ENCODE data around the gene BOC.

Gene BOC

DNA sequence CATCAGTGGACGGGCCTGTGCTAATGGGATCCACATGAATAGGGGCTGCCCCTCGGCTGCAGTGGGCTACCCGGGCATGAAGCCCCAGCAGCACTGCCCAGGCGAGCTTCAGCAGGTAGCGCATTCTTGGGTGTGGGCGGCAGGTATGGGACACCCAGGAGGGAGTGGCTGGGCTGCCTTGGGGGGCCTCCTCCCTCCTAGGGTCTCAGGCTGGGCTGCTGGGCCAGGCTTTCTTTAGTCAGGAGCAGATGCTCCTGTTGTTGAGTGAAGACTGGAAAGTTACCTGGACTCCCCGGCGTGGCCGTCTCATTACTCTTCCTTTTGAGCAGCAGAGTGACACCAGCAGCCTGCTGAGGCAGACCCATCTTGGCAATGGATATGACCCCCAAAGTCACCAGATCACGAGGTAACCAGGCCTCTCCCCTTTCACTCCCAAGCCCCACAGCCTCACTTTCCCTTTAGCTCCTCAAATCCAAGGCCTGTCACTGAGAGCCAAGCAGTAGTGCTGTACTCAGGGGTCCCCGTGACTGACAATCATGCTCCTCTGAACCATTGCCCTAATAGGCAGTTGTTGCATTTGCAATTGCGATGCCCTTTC, 73.2 kb downstream of the BOC start:
- Mint-ChIP-seq H3K36me3 (ENCODE audit: low read depth) (no peaks in the 10 kb centered on the region), H3K4me1 (ENCODE audit: low read depth) (peaks cover 6% of the 10 kb centered on the region), H3K27me3 (no peaks in the 10 kb centered on the region), H3K4me3 (no peak overlapping the region), H3K27ac (no peak overlapping the region), H3K9me3 (no peaks in the 10 kb centered on the region)
- DNase-seq, result no peak

DNA sequence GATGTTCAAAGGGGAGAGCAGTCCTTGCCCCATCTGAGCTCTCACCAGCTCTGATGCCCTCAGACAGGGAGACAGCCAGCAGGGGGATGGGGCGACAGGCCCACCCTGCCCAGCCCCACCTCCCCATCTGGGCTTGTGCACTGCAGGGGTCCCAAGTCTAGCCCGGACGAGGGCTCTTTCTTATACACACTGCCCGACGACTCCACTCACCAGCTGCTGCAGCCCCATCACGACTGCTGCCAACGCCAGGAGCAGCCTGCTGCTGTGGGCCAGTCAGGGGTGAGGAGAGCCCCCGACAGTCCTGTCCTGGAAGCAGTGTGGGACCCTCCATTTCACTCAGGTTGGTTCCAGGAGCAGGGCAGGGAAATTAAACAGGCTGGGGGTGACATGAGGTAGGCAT, 73.9 kb downstream of the BOC start:
- no peaks in the 10 kb centered on the region for H3K36me3 Mint-ChIP-seq (ENCODE audit: low read depth)
- no peak overlapping the region for H3K27ac Mint-ChIP-seq
- no peak for DNase-seq
- H3K4me3 Mint-ChIP-seq, result no peak overlapping the region
- H3K4me1 Mint-ChIP-seq (ENCODE audit: low read depth), result peaks cover 6% of the 10 kb centered on the region
- no peaks in the 10 kb centered on the region for H3K9me3 Mint-ChIP-seq
- no peaks in the 10 kb centered on the region for H3K27me3 Mint-ChIP-seq

DNA sequence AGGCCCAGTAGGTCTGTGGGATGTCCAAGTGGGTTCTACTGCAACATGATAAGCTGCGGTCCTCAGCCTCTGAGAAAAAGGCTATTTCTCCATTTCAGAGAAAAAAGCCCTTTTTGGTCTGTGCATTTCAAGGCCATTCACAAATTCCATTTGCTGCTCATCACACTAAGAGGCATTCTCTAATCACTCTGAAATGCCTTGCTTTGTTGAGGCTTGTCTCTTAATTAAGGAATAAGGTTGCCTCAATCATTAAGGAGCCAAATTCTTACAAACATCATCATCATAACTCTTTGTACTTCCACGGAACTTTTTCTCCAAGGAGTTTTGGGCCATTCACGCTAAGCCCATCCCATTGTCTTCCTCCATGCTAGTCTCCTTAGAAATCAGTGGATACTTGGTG, 74.4 kb downstream of the BOC start:
- no peak overlapping the region for H3K27ac Mint-ChIP-seq
- H3K4me1 Mint-ChIP-seq (ENCODE audit: low read depth), result peaks cover 6% of the 10 kb centered on the region
- DNase-seq, result no peak
- H3K27me3 Mint-ChIP-seq, result no peaks in the 10 kb centered on the region
- H3K9me3 Mint-ChIP-seq, result no peaks in the 10 kb centered on the region
- no peak overlapping the region for H3K4me3 Mint-ChIP-seq
- H3K36me3 Mint-ChIP-seq (ENCODE audit: low read depth), result no peaks in the 10 kb centered on the region

DNA sequence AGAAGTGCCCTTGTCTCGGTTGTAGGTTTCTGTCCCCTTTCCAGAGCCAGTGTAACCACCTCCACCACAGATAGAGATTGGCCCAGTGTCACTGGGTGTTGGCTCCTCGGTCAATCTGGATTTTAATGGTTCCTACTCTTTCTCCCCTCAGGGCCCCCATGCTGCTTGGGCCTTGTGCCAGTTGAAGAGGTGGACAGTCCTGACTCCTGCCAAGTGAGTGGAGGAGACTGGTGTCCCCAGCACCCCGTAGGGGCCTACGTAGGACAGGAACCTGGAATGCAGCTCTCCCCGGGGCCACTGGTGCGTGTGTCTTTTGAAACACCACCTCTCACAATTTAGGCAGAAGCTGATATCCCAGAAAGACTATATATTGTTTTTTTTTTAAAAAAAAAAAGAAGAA, 75.2 kb downstream of the BOC start:
- Mint-ChIP-seq H3K27me3 (no peaks in the 10 kb centered on the region), H3K9me3 (no peaks in the 10 kb centered on the region), H3K4me1 (ENCODE audit: low read depth) (peaks cover 6% of the 10 kb centered on the region), H3K36me3 (ENCODE audit: low read depth) (no peaks in the 10 kb centered on the region), H3K4me3 (no peak overlapping the region), H3K27ac (no peak overlapping the region)
- DNase-seq, result no peak

DNA sequence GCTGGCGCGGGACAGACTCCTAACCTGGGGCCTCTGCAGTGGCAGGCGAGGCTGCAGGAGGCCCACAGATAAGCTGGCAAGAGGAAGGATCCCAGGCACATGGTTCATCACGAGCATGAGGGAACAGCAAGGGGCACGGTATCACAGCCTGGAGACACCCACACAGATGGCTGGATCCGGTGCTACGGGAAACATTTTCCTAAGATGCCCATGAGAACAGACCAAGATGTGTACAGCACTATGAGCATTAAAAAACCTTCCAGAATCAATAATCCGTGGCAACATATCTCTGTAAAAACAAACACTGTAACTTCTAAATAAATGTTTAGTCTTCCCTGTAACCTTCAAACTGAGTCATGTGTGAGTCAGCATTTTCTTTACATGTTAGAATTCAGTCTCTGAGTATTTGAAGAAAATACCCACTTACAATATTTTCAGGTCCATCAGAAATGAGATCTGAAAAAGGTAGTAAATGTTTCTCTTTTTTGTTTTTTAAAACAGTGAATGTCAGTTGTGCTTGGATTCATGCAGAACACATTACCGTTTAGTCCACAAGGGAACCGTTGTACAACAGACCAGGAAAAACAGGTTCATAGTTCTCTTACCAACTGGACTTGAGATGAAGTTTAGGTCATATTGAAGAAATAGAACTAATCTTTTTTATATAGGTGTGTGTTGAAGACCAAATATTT, 75.9 kb downstream of the BOC start:
- no peak for DNase-seq
- Mint-ChIP-seq H3K4me3 (no peak overlapping the region), H3K27ac (no peak overlapping the region), H3K9me3 (no peaks in the 10 kb centered on the region), H3K36me3 (ENCODE audit: low read depth) (no peaks in the 10 kb centered on the region), H3K4me1 (ENCODE audit: low read depth) (peaks cover 6% of the 10 kb centered on the region), H3K27me3 (no peaks in the 10 kb centered on the region)

DNA sequence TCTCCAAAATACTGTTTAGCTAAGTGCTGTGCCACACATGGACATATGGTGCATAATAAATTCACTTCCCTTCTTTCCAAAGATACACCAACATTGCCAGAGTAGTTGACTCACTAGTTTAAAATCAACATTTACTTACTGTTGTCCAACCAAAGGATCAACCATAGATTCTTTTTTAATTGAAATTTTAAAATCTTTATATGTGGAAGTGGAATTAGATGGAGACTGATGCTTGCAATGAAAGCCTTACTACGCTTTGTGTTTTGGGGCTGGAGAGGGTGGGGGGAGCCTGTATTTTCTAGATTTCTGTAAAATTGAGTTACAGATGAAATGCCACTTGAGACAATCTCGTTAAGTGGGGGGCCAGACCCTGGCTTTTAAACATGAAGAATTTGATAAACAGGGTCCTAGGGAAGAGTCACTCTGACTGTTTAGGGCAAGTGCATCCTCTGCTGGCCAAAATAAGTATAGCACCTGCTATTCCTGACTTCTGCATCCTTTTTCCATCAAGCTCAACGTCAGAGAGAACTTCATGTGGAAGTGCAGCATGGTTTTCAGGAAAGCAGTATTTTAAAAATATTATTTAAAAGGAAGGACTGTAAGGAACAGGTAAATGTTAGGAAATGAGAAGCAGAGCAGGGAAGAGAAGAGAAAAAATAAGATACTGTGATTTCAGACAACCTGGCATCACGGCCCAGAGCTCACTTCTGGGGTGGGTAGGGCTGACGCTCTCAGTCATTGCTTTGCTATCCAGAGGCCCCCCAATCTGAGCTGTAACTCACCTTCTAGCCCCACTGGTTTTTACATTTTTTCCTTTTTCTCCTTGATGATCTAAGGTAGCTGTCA, 76.7 kb downstream of the BOC start:
- Mint-ChIP-seq H3K27me3 (no peaks in the 10 kb centered on the region), H3K9me3 (no peaks in the 10 kb centered on the region), H3K36me3 (ENCODE audit: low read depth) (no peaks in the 10 kb centered on the region), H3K27ac (no peak overlapping the region), H3K4me3 (no peak overlapping the region), H3K4me1 (ENCODE audit: low read depth) (peaks cover 6% of the 10 kb centered on the region)
- DNase-seq, result no peak

DNA sequence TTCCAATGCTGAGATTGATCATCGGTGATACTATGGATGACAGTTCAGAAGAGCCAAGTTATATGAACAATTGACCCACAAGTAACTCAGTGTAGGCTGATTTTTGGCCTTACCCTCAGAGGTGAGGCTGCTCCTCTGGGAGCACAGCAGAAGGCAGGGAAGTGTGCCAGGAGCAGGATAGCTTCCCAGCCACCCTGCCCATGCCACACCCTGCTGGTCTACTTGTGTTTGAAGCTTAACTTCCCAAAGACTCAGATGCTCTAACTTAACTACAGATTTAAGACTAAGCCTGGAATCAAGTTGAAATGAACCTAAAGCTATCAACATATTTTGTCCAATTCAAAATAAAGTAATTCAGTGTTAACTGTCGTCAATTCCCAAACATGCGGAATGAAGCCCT, 77.5 kb downstream of the BOC start:
- DNase-seq, result no peak
- Mint-ChIP-seq H3K36me3 (ENCODE audit: low read depth) (no peaks in the 10 kb centered on the region), H3K27ac (no peak overlapping the region), H3K4me1 (ENCODE audit: low read depth) (peaks cover 6% of the 10 kb centered on the region), H3K9me3 (no peaks in the 10 kb centered on the region), H3K27me3 (no peaks in the 10 kb centered on the region), H3K4me3 (no peak overlapping the region)

DNA sequence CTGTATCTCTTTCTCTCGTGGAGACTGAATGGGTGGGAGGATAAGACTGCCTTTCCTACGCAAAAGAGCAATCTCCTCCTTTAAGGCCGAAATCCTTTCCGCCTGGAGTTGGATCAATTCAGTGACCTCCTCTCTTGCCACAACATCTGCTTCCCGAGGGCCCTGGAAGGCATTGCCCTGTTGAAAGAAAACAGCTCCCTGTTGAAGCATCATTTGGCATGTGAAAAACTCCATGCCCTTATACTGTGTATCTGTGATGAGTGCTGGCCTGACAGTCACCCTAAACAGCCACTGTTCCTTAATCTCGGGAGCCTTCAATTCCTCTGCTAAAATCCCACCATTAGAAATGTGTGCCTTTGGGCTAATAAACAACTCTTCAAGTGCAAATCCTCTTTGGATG, 80.2 kb downstream of the BOC start:
- peaks cover 6% of the 10 kb centered on the region for H3K4me1 Mint-ChIP-seq (ENCODE audit: low read depth)

DNA sequence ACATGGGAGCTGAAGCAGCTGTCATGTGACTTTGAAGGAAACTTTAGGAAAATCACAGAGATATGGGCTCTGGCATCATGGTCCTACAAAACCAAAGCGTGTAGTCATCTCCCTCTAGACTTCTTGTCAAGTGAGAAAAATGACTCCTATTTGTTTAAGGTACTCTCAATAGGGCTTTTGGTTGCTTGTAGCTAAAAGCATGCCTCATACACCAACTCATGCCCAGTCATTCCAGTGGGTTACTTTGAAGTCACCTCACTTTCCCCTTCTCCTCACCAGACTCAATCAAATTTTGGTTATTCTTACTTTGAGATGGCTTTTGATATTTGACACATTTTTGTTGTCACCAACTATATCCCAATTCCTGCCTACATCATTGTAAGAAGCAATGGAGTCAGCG, 81.6 kb downstream of the BOC start:
- no peak for DNase-seq
- H3K27ac Mint-ChIP-seq, result no peak overlapping the region

More for the DNA sequence above, 80.2 kb downstream of the BOC start:
- no peak overlapping the region for H3K4me3 Mint-ChIP-seq
- no peak for DNase-seq
- H3K27ac Mint-ChIP-seq, result no peak overlapping the region
- no peaks in the 10 kb centered on the region for H3K27me3 Mint-ChIP-seq
- H3K9me3 Mint-ChIP-seq, result no peaks in the 10 kb centered on the region
- H3K36me3 Mint-ChIP-seq (ENCODE audit: low read depth), result peaks cover 6% of the 10 kb centered on the region

DNA sequence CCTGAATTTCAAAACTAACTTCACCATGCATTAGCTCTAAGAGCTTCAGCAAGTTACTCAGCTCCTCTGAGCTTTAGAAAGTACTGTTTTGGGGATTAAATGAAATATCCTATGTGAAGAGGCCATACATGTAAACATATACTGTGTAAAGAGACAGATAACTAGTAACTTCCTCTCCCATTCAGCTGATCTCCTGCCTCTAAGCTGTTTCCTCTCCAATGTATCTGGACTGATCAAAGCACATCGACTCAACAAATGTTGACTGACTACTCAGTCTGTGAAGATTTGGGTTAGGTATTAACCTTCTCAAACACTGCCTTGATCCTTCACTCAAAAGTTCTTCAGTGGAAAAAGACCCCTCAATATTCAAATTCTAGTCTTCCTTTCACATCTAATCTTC, 82.0 kb downstream of the BOC start:
- Mint-ChIP-seq H3K4me1 (ENCODE audit: low read depth) (no peaks in the 10 kb centered on the region), H3K9me3 (no peaks in the 10 kb centered on the region), H3K4me3 (no peak overlapping the region), H3K27me3 (no peaks in the 10 kb centered on the region), H3K27ac (no peak overlapping the region), H3K36me3 (ENCODE audit: low read depth) (peaks cover 6% of the 10 kb centered on the region)
- no peak for DNase-seq

More for the DNA sequence above, 81.6 kb downstream of the BOC start:
- H3K36me3 Mint-ChIP-seq (ENCODE audit: low read depth), result peaks cover 6% of the 10 kb centered on the region
- H3K9me3 Mint-ChIP-seq, result no peaks in the 10 kb centered on the region
- no peaks in the 10 kb centered on the region for H3K4me1 Mint-ChIP-seq (ENCODE audit: low read depth)
- H3K27me3 Mint-ChIP-seq, result no peaks in the 10 kb centered on the region
- H3K4me3 Mint-ChIP-seq, result no peak overlapping the region

DNA sequence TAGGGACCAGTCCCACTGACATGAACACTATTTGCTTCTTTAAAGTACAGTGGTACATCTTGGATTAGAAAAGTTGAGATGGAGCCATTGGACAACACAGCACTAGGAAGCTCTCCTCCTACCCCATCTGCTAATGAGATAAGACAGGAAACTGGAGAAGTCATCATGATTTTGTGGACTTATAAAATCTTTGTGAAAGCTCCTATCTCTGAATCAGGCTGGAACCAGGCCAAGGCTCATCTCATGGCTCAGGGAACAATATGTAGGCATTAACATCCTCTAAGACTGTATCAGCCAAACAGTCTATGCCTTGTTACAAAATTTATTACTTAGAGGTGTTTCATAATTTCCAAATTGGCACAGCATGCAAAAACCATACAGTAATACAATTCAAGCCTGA, 84.1 kb downstream of the BOC start:
- Mint-ChIP-seq H3K36me3 (ENCODE audit: low read depth) (peaks cover 8% of the 10 kb centered on the region), H3K4me1 (ENCODE audit: low read depth) (no peaks in the 10 kb centered on the region), H3K9me3 (no peaks in the 10 kb centered on the region), H3K4me3 (no peak overlapping the region), H3K27me3 (no peaks in the 10 kb centered on the region), H3K27ac (no peak overlapping the region)
- DNase-seq, result no peak

DNA sequence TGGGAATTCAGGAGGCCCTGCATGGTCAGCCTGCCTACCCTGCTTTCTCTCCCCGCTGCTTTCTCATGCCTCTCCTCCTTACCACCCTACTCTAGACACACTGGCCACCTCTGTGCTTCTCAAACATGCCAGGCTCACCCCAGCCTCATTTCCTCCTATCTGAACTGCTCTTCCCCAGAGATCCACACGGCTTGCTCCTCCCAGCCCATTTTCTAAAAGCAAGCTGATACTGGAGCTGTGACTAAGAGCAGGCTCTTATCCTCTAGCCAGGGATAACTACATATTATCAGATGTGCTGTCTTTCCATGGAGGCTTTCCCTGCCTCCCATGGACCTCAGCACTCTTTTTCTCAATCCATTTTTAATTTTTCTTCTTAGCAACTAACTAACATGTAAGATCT, 85.9 kb downstream of the BOC start:
- Mint-ChIP-seq H3K4me1 (ENCODE audit: low read depth) (no peaks in the 10 kb centered on the region), H3K27me3 (no peaks in the 10 kb centered on the region), H3K27ac (no peak overlapping the region), H3K4me3 (no peak overlapping the region), H3K9me3 (no peaks in the 10 kb centered on the region), H3K36me3 (ENCODE audit: low read depth) (peaks cover 14% of the 10 kb centered on the region)
- no peak for DNase-seq

DNA sequence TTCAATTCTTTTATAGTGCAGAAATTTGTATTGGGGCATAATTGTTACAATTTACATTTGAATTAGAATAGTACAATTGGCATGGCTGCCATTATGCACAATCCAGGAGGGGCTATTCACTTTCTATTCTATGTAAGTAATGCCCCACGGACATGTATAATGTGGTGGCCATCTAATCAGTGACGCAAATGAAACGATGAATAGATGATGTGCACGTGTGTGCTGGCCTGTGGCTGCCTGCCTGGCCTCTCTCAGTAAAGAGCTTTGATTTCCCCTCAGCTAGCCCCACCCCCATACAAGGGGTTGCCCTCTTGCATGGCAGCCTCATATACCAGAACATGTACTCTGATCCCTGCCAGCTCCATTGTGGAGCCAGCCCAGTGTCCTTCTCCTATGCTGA, 86.5 kb downstream of the BOC start:
- no peaks in the 10 kb centered on the region for H3K4me1 Mint-ChIP-seq (ENCODE audit: low read depth)
- DNase-seq, result no peak
- no peak overlapping the region for H3K27ac Mint-ChIP-seq
- peaks cover 14% of the 10 kb centered on the region for H3K36me3 Mint-ChIP-seq (ENCODE audit: low read depth)
- H3K4me3 Mint-ChIP-seq, result no peak overlapping the region
- H3K27me3 Mint-ChIP-seq, result no peaks in the 10 kb centered on the region
- no peaks in the 10 kb centered on the region for H3K9me3 Mint-ChIP-seq

DNA sequence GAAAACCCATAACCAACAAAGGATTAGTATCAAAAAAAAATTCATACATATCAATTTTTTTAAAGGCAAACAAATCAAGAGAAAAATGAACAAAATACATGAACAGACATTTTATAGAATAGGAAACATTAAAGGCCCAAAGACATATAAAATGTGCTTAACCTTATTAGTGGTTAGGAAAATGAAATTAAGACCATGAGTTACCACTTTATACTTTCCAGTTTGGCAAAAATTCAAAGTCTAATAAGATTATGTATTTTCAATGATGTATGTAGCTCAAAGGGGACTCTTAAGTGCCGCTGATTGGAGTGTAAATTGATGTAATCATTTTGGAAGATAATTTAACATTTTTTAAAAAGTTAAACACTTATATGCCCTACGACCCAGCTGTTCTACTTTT, 89.2 kb downstream of the BOC start:
- Mint-ChIP-seq H3K9me3 (no peaks in the 10 kb centered on the region), H3K27ac (no peak overlapping the region), H3K36me3 (ENCODE audit: low read depth) (peaks cover 24% of the 10 kb centered on the region), H3K27me3 (no peaks in the 10 kb centered on the region), H3K4me3 (no peak overlapping the region), H3K4me1 (ENCODE audit: low read depth) (no peaks in the 10 kb centered on the region)
- no peak for DNase-seq

DNA sequence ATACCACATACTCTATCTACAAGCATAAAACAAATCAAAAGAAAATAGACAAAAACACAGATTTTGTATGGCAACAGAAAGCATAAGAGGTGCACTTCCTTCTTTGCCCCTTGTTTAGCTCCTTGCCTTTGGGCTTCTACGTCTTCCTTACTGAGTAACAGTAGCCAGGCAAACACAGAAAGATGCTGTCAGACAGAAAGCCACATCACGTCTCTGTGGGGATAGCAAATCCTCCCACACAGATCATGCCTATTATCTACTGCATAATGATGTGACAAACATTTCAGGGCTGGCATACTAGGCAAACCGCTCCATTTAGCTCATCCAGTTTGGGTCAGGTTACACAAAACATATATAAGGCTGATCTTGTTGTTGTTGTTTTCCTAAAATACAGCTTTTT, 92.7 kb downstream of the BOC start:
- Mint-ChIP-seq H3K36me3 (ENCODE audit: low read depth) (peaks cover 32% of the 10 kb centered on the region), H3K4me1 (ENCODE audit: low read depth) (no peaks in the 10 kb centered on the region), H3K9me3 (no peaks in the 10 kb centered on the region), H3K27me3 (no peaks in the 10 kb centered on the region), H3K4me3 (no peak overlapping the region), H3K27ac (no peak overlapping the region)
- no peak for DNase-seq
